ENCODE measurements around the gene CUL4A. TPM values are rescaled to one million over a fixed set of nuclear protein-coding genes. Genes with fewer than 3 reads are reported as not detected.
"Not testable (repeated sequence)": the region's sequence is repeated elsewhere in the genome, so short reads cannot be mapped to it uniquely, and the experiment has no call there.

The CUL4A gene
- total and polyA plus RNA-seq, 10 donors = 24.4 to 99.3 (median 63.9) TPM

- WGBS, 5 donors = 66 to 75% (median 71%) methylated on average over 7 of the region's 7 CpGs
- TF ChIP-seq POLR2AphosphoS5 (IDR thresholded peaks at IDR 0.05) (no peak), CTCF (IDR thresholded peaks at IDR 0.05 in 8 of 11, conservative IDR thresholded peaks at IDR 0.05 in 3 of 11) (no peak), POLR2A (IDR thresholded peaks at IDR 0.05) (no peak)
- no peak for DNase-seq
- Histone ChIP-seq H3K4me1 (peaks cover 0 to 48% (median 15%) of the 10 kb centered on the region in 6 donors), H3K27me3 (replicated peaks in 1 of 7) (no peaks in the 10 kb centered on the region), H3K36me3 (peaks cover 3 to 78% (median 21%) of the 10 kb centered on the region in 6 donors), H3K4me3 (no peak overlapping the region), H3K9me3 (no peaks in the 10 kb centered on the region), H3K27ac (no peak overlapping the region)
- intact Hi-C loops (cut with DNase I; ENCODE audit: low total_unique reads) = no loop called here
These were observed 95.8 kb downstream of the CUL4A start for GRCh38 chr13:113305208-113305607.

- no peaks in the 10 kb centered on the region for H3K27me3 ChIP-seq (replicated peaks in 1 of 7)
- peaks cover 0 to 33% (median 7%) of the 10 kb centered on the region in 6 donors for H3K4me1 ChIP-seq
- DNase-seq = no peak
- TF ChIP-seq POLR2AphosphoS5 (IDR thresholded peaks at IDR 0.05) = no peak
- TF ChIP-seq CTCF (IDR thresholded peaks at IDR 0.05 in 8 of 11, conservative IDR thresholded peaks at IDR 0.05 in 3 of 11) = no peak
- TF ChIP-seq POLR2A (IDR thresholded peaks at IDR 0.05) = no peak
- H3K9me3 ChIP-seq = no peaks in the 10 kb centered on the region
- H3K4me3 ChIP-seq = no peak overlapping the region
- H3K36me3 ChIP-seq = peaks cover 3 to 87% (median 43%) of the 10 kb centered on the region in 6 donors
- H3K27ac ChIP-seq = no peak overlapping the region
- intact Hi-C loops (cut with DNase I; ENCODE audit: low total_unique reads) = no loop called here
These were observed 98.1 kb downstream of the CUL4A start for GRCh38 chr13:113307491-113307890.

- no peak for TF ChIP-seq POLR2A (IDR thresholded peaks at IDR 0.05)
- no peak for TF ChIP-seq POLR2AphosphoS5 (IDR thresholded peaks at IDR 0.05)
- no peak for TF ChIP-seq CTCF (IDR thresholded peaks at IDR 0.05 in 8 of 11, conservative IDR thresholded peaks at IDR 0.05 in 3 of 11)
- Histone ChIP-seq H3K36me3 (peaks cover 3 to 88% (median 46%) of the 10 kb centered on the region in 6 donors), H3K27me3 (replicated peaks in 1 of 7) (no peaks in the 10 kb centered on the region), H3K27ac (no peak overlapping the region), H3K4me1 (peaks cover 0 to 14% (median 0%) of the 10 kb centered on the region in 6 donors), H3K9me3 (no peaks in the 10 kb centered on the region), H3K4me3 (no peak overlapping the region)
- intact Hi-C loops (cut with DNase I; ENCODE audit: low total_unique reads) = no loop called here
- WGBS, 5 donors = 89 to 97% (median 96%) methylated on average over 6 of the region's 6 CpGs
- DNase-seq = no peak
These were observed 100.1 kb downstream of the CUL4A start for GRCh38 chr13:113309473-113309872.

GRCh38 chr13:113314112-113314511 lies 104.7 kb downstream of the CUL4A start:
- intact Hi-C loops (cut with DNase I; ENCODE audit: low total_unique reads); H3K4me3 ChIP-seq; H3K27me3 ChIP-seq (replicated peaks in 1 of 7); H3K27ac ChIP-seq; H3K4me1 ChIP-seq; DNase-seq; H3K9me3 ChIP-seq: not testable (repeated sequence)
- WGBS, 5 donors = 93 to 100% (median 96%) methylated on average over 1 to 20 of the region's 20 CpGs
- peaks cover 3 to 94% (median 75%) of the 10 kb centered on the region in 6 donors for H3K36me3 ChIP-seq

- H3K27ac ChIP-seq; H3K4me1 ChIP-seq; H3K27me3 ChIP-seq (replicated peaks in 1 of 7); DNase-seq; H3K9me3 ChIP-seq; H3K4me3 ChIP-seq; intact Hi-C loops (cut with DNase I; ENCODE audit: low total_unique reads): not testable (repeated sequence)
- WGBS, 5 donors = 88 to 93% (median 93%) methylated on average over 23 of the region's 23 CpGs
- H3K36me3 ChIP-seq = peaks cover 0 to 94% (median 76%) of the 10 kb centered on the region in 6 donors
These were observed 105.6 kb downstream of the CUL4A start for GRCh38 chr13:113314895-113315470.
